H9 (cell line): ENCODE results near the gene SPC24. TPM values are rescaled to one million over a fixed set of nuclear protein-coding genes. Genes with fewer than 3 reads are reported as not detected.

ENCODE experiments used
- DNase-seq: peaks from one replicate; pipeline ENCODE4 v3.0.0-alpha.2; 2017
- H2AFZ ChIP-seq: one replicate; pipeline ENCODE4 v1.6.1; 2013; ENCODE audit warnings: mild to moderate bottlenecking, low read length, control low read depth, moderate library complexity
- H2AK5ac ChIP-seq: 2 replicates; pipeline ENCODE4 v1.6.1; 2013; ENCODE audit warnings: low read length, control low read depth, mixed read lengths; ENCODE audit not compliant: insufficient read length
- H2BK120ac ChIP-seq: one replicate; pipeline ENCODE4 v1.6.1; 2013; ENCODE audit warnings: low read depth, mild to moderate bottlenecking, low read length, control low read depth, inconsistent platforms; ENCODE audit not compliant: poor library complexity, severe bottlenecking
- H2BK12ac ChIP-seq: 2 replicates; pipeline ENCODE4 v1.6.1; 2013; ENCODE audit warnings: low read length, control low read depth, mixed read lengths, low read depth; ENCODE audit not compliant: insufficient read length
- H2BK15ac ChIP-seq: 2 replicates; pipeline ENCODE4 v1.6.1; 2013; ENCODE audit warnings: low read depth, low read length, control low read depth
- H2BK20ac ChIP-seq: one replicate; pipeline ENCODE4 v1.6.1; 2013; ENCODE audit warnings: low read depth, mild to moderate bottlenecking, low read length, control low read depth, inconsistent platforms; ENCODE audit not compliant: poor library complexity, severe bottlenecking
- H2BK5ac ChIP-seq: 2 replicates; pipeline ENCODE4 v1.6.1; 2013; ENCODE audit warnings: low read length, control low read depth, mixed read lengths; ENCODE audit not compliant: insufficient read length
- H3K14ac ChIP-seq: 2 replicates; pipeline ENCODE4 v1.6.1; 2013; ENCODE audit warnings: low read length, control low read depth; ENCODE audit not compliant: insufficient read depth
- H3K18ac ChIP-seq: 2 replicates; pipeline ENCODE4 v1.6.1; 2013; ENCODE audit warnings: low read depth, mild to moderate bottlenecking, mixed read lengths, low read length, control low read depth; ENCODE audit not compliant: insufficient read length
- H3K23ac ChIP-seq: 2 replicates; pipeline ENCODE4 v1.6.1; 2013; ENCODE audit warnings: low read length, control low read depth, mixed read lengths, low read depth; ENCODE audit not compliant: insufficient read length
- H3K23me2 ChIP-seq: 2 replicates; pipeline ENCODE4 v1.6.1; 2013; ENCODE audit warnings: low read depth, mild to moderate bottlenecking, mixed read lengths, low read length, control low read depth; ENCODE audit not compliant: insufficient read length, poor library complexity, severe bottlenecking
- H3K27ac ChIP-seq: 2 replicates; pipeline ENCODE4 v1.5.1; 2013; ENCODE audit warnings: low read length, control low read depth, mixed read lengths, low read depth; ENCODE audit not compliant: insufficient read length
- H3K27me3 ChIP-seq: 2 replicates; pipeline ENCODE4 v1.6.1; 2013; ENCODE audit warnings: low read length, control low read depth, inconsistent platforms; ENCODE audit not compliant: insufficient read depth
- H3K4ac ChIP-seq: 2 replicates; pipeline ENCODE4 v1.6.1; 2013; ENCODE audit warnings: low read depth, mild to moderate bottlenecking, control low read depth, inconsistent platforms, low read length, moderate library complexity
- H3K4me1 ChIP-seq: 2 replicates; pipeline ENCODE4 v1.6.1; 2013; ENCODE audit warnings: low read length, control low read depth, inconsistent platforms; ENCODE audit not compliant: insufficient read depth
- H3K4me2 ChIP-seq: 2 replicates; pipeline ENCODE4 v1.6.1; 2013; ENCODE audit warnings: low read length, control low read depth, mixed read lengths; ENCODE audit not compliant: insufficient read length, insufficient read depth
- H3K56ac ChIP-seq: 2 replicates; pipeline ENCODE4 v1.6.1; 2013; ENCODE audit warnings: low read depth, mild to moderate bottlenecking, mixed read lengths, low read length, control low read depth; ENCODE audit not compliant: insufficient read length
- H3K79me1 ChIP-seq: 2 replicates; pipeline ENCODE4 v1.6.1; 2013; ENCODE audit warnings: low read depth, mild to moderate bottlenecking, moderate library complexity, low read length, control low read depth, inconsistent platforms; ENCODE audit not compliant: insufficient read depth, poor library complexity, severe bottlenecking
- H3K79me2 ChIP-seq: 2 replicates; pipeline ENCODE4 v1.6.1; 2013; ENCODE audit warnings: low read length, control low read depth, inconsistent platforms; ENCODE audit not compliant: insufficient read depth
- H3K9ac ChIP-seq: 2 replicates; pipeline ENCODE4 v1.6.1; 2013; ENCODE audit warnings: low read length, control low read depth, mixed read lengths; ENCODE audit not compliant: insufficient read length; ENCODE audit errors: extremely low read depth
- H3K9me3 ChIP-seq: one replicate; pipeline ENCODE4 v1.6.1; 2013; ENCODE audit warnings: low read depth, low read length, inconsistent platforms; ENCODE audit not compliant: control insufficient read depth
- H3T11ph ChIP-seq: one replicate; pipeline ENCODE4 v1.6.1; 2013; ENCODE audit warnings: mild to moderate bottlenecking, low read length, control low read depth, inconsistent platforms
- H4K20me1 ChIP-seq: one replicate; pipeline ENCODE4 v1.6.1; 2013; ENCODE audit not compliant: control insufficient read depth, insufficient read length, insufficient read depth
- H4K5ac ChIP-seq: 2 replicates; pipeline ENCODE4 v1.6.1; 2013; ENCODE audit warnings: low read depth, mild to moderate bottlenecking, mixed read lengths, low read length, control low read depth; ENCODE audit not compliant: insufficient read length
- H4K8ac ChIP-seq: replicated peaks from 2 replicates; pipeline ENCODE4 v1.6.1; 2013; ENCODE audit warnings: low read length, control low read depth, mixed read lengths, low read depth; ENCODE audit not compliant: insufficient read length
- H4K91ac ChIP-seq: 2 replicates; pipeline ENCODE4 v1.6.1; 2013; ENCODE audit warnings: low read depth, mild to moderate bottlenecking, moderate library complexity, mixed read lengths, low read length, control low read depth; ENCODE audit not compliant: insufficient read length
- H3K27ac Mint-ChIP-seq, 3 experiments: 2 replicates in 2 of 3; 3 replicates in 1 of 3; pipeline ENCODE4 v1.8.0; 2020 to 2021; ENCODE audit warnings: mixed read lengths in 3 of 3, mild to moderate bottlenecking in 1 of 3, moderate library complexity in 1 of 3
- H3K27me3 Mint-ChIP-seq: 2 replicates; pipeline ENCODE4 v1.8.0; 2021; ENCODE audit warnings: low read depth, mild to moderate bottlenecking, moderate library complexity, mixed read lengths
- H3K36me3 Mint-ChIP-seq, 3 experiments: 2 replicates in 2 of 3; 3 replicates in 1 of 3; pipeline ENCODE4 v1.8.0; 2020 to 2021; ENCODE audit warnings: low read depth in 3 of 3, mixed read lengths in 3 of 3; ENCODE audit not compliant: insufficient read depth in 1 of 3
- H3K4me1 Mint-ChIP-seq, 2 experiments: 2 replicates each; pipeline ENCODE4 v1.8.0; 2020; ENCODE audit warnings: mixed read lengths in 2 of 2
- H3K4me3 Mint-ChIP-seq, 2 experiments: 2 replicates in 1 of 2; 3 replicates in 1 of 2; pipeline ENCODE4 v1.8.0; 2020 to 2021; ENCODE audit warnings: mild to moderate bottlenecking in 2 of 2, mixed read lengths in 2 of 2, moderate library complexity in 1 of 2
- H3K9me3 Mint-ChIP-seq, 2 experiments: 2 replicates in 1 of 2; 3 replicates in 1 of 2; pipeline ENCODE4 v1.8.0; 2020; ENCODE audit warnings: mild to moderate bottlenecking in 2 of 2, mixed read lengths in 2 of 2, moderate library complexity in 1 of 2
- CTCF ChIP-seq: fragments of 200-600 bp; sonication (generic); conservative IDR thresholded peaks from 3 replicates; pipeline ENCODE4 v1.8.0; 2021; ENCODE audit warnings: antibody characterized with exemption, mild to moderate bottlenecking
- WGBS: extraction: QIAGEN DNeasy Blood & Tissue Kit; methylation state at CpG from one replicate; pipeline ENCODE4 v1.1.7; 2013; ENCODE audit warnings: missing lambda C conversion rate, low lambda C conversion rate, mixed read lengths; ENCODE audit not compliant: insufficient read length; ENCODE audit errors: extremely low coverage; 5-methylcytosine and 5-hydroxymethylcytosine counted together
- total RNA-seq: library from RNA; stranded (reverse); gene quantifications from 2 replicates; pipeline ENCODE4 v1.2.1, GENCODE V29; 2021

SPC24 gene
- total RNA-seq, 1 experiment from 2014 or later: 51.5 TPM

- Histone ChIP-seq H3K9ac (no peak overlapping the region), H3K9me3 (no peaks in the 10 kb centered on the region), H3K4me1 (no peaks in the 10 kb centered on the region), H3K79me1 (peaks cover 7% of the 10 kb centered on the region), H3K23me2 (no peaks in the 10 kb centered on the region), H2BK5ac (no peak overlapping the region), H2AK5ac (no peak overlapping the region), H3K14ac (no peak overlapping the region), H3T11ph (no peak overlapping the region), H4K8ac (no peak overlapping the region), H3K79me2 (peaks cover 20% of the 10 kb centered on the region; the same call in 1 of the 2 replicates), H2BK15ac (no peak overlapping the region), H2AFZ (no peak overlapping the region), H3K4ac (no peak overlapping the region), H3K27me3 (no peaks in the 10 kb centered on the region), H4K91ac (no peak overlapping the region), H2BK120ac (no peak overlapping the region), H3K27ac (no peak overlapping the region), H4K5ac (no peak overlapping the region), H2BK20ac (no peak overlapping the region), H2BK12ac (no peak overlapping the region), H3K23ac (no peak overlapping the region), H4K20me1 (no peaks in the 10 kb centered on the region), H3K18ac (no peak overlapping the region), H3K4me2 (no peak overlapping the region), H3K56ac (no peak overlapping the region)
- no peak overlapping the region; a peak in 1 of 7 replicates for H3K27ac Mint-ChIP-seq
- H3K9me3 Mint-ChIP-seq: no peaks in the 10 kb centered on the region
- TF ChIP-seq CTCF: no peak
- no peaks in the 10 kb centered on the region for H3K27me3 Mint-ChIP-seq
- no CpG with 5 or more reads among the region's 5 CpGs for WGBS
- no peak overlapping the region; a peak in 1 of 5 replicates for H3K4me3 Mint-ChIP-seq
- H3K36me3 Mint-ChIP-seq: peaks cover 56 to 84% (median 78%) of the 10 kb centered on the region in 3 experiments
- DNase-seq: no peak
- peaks cover 5% of the 10 kb centered on the region in 2 experiments; a peak in 1 of 4 replicates for H3K4me1 Mint-ChIP-seq
Observed at GRCh38 chr19:11101057-11101456, 54.5 kb downstream of the SPC24 start.
